Activated naive CD4-positive, alpha-beta T cell treated with anti-CD3 and anti-CD28 coated beads, Interleukin-2, amount 50 U/mL, for 16 hours (primary cell): ENCODE data around the gene SH3GL2.
"Not testable (repeated sequence)": the region's sequence is repeated elsewhere in the genome, so short reads cannot be mapped to it uniquely, and the experiment has no call there.

Experiments
- DNase-seq: peaks from one replicate; pipeline ENCODE4 v3.0.0-alpha.2; 2020

The SH3GL2 gene

GRCh38 chr9:17760250-17760649 lies 181.4 kb downstream of the SH3GL2 start:
- DNase-seq: no peak

GRCh38 chr9:17761984-17762676 lies 183.3 kb downstream of the SH3GL2 start:
- no peak for DNase-seq

- no peak for DNase-seq
Measured at GRCh38 chr9:17764306-17764705, 185.4 kb downstream of the SH3GL2 start.

- not testable (repeated sequence) for DNase-seq
Measured at GRCh38 chr9:17765131-17765530, 186.3 kb downstream of the SH3GL2 start.

GRCh38 chr9:17772223-17772622 lies 193.4 kb downstream of the SH3GL2 start:
- no peak for DNase-seq

GRCh38 chr9:17775656-17776055 lies 196.8 kb downstream of the SH3GL2 start:
- no peak for DNase-seq

GRCh38 chr9:17776735-17777134 lies 197.9 kb downstream of the SH3GL2 start:
- DNase-seq: no peak

GRCh38 chr9:17777465-17777864 lies 198.6 kb downstream of the SH3GL2 start:
- DNase-seq: no peak

- DNase-seq: no peak
Measured at GRCh38 chr9:17782430-17783149, 203.7 kb downstream of the SH3GL2 start.

- no peak for DNase-seq
Measured at GRCh38 chr9:17783227-17783626, 204.4 kb downstream of the SH3GL2 start.

GRCh38 chr9:17789316-17789715 lies 210.4 kb downstream of the SH3GL2 start:
- DNase-seq: no peak

- DNase-seq: no peak
Measured at GRCh38 chr9:17793713-17794622, 215.1 kb downstream of the SH3GL2 start.

GRCh38 chr9:17795744-17796143 lies 216.9 kb downstream of the SH3GL2 start:
- no peak for DNase-seq

- no peak for DNase-seq
Measured at GRCh38 chr9:17799369-17799768, 220.5 kb downstream of the SH3GL2 start.

GRCh38 chr9:17800418-17800817 lies 221.6 kb downstream of the SH3GL2 start:
- DNase-seq: no peak

- DNase-seq: no peak
Measured at GRCh38 chr9:17802249-17802857, 223.5 kb downstream of the SH3GL2 start.

- no peak for DNase-seq
Measured at GRCh38 chr9:17807613-17808282, 228.9 kb downstream of the SH3GL2 start.

GRCh38 chr9:17810317-17810716 lies 231.5 kb downstream of the SH3GL2 start:
- DNase-seq: no peak

GRCh38 chr9:17810728-17811571 lies 232.1 kb downstream of the SH3GL2 start:
- DNase-seq: no peak

- no peak for DNase-seq
Measured at GRCh38 chr9:17813798-17814197, 234.9 kb downstream of the SH3GL2 start.

- no peak for DNase-seq
Measured at GRCh38 chr9:17816431-17817027, 237.7 kb downstream of the SH3GL2 start.
